ENCODE measurements around the gene GPATCH1.
A peak's percentile ranks its signal among the peaks of the same experiment; 100 is the strongest.

Gene GPATCH1

GRCh38 chr19:33063753-33064457, 17.1 kb upstream of the GPATCH1 start:
- no peak for DNase-seq

GRCh38 chr19:33064458-33064791, 16.6 kb upstream of the GPATCH1 start:
- no peak for DNase-seq

DNA sequence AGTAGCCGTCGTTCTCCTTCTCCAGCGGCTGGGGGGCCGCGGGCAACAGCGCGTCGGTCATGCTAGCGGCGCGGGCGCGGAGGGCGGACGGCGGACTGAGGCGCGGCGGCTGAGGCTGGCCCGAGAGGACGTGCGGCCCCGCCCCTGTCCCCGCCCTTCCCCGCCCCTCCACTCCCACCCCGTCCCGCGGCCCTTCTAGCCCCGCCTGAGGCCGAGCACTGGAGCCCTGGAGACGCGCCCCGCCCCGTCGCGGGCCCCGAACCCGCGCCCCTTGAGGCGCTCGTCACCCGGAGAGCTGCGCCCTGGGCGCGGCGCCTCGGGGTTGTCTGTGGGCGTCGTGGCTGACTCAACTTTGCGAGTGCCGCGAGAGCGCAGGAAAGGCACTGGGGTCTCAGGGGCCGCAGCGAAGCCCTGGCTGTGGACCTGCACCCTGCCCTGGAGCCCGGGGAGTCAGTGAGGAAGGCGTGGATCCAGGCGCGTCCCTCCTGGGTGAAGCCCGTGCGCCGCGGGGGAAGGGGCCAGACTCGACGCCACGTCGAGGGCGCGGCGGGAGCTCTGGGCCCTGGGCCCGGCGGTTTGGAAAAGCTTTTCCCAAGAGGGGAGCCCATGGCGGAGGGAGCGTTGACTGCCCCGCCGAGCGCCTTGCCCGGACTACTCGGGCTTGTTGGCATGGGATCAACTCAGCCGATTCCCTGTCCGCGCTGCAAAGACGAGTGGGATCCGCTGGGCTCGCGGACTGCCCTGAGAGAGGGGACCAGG, 16.0 kb upstream of the GPATCH1 start, which contains the start of gene RHPN2:
TSS of gene RHPN2 (minus strand) at position 97 of the 759 bp plus-strand sequence. CDS start at position 61, 36 bp downstream.
- peak; percentile 77 for DNase-seq

DNA sequence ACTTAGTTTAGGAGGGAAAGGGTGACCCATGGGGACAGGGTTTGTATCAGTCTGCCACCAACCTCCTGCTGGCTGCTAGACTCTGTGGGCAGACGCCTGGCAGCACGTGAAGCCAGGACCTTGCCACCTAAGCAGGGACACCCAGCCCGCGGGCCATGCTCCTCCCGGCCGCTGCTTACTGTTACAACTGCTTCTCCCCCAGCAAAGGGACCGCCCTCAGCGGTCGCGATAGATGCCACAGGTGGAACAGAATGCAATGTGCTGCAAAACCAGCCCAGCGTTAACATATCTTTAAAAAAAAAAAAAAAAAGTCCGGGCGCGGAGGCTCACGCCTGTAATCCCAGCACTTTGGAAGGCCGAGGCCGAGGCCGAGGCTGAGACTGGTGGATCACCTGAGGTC, 14.4 kb upstream of the GPATCH1 start:
- DNase-seq, result no peak

- DNase-seq, result no peak
Observed at GRCh38 chr19:33067121-33067520, 13.9 kb upstream of the GPATCH1 start.

- DNase-seq, result no peak
Observed at GRCh38 chr19:33071887-33072286, 9.1 kb upstream of the GPATCH1 start.

GRCh38 chr19:33075519-33075918, 5.5 kb upstream of the GPATCH1 start:
- no peak for DNase-seq

DNA sequence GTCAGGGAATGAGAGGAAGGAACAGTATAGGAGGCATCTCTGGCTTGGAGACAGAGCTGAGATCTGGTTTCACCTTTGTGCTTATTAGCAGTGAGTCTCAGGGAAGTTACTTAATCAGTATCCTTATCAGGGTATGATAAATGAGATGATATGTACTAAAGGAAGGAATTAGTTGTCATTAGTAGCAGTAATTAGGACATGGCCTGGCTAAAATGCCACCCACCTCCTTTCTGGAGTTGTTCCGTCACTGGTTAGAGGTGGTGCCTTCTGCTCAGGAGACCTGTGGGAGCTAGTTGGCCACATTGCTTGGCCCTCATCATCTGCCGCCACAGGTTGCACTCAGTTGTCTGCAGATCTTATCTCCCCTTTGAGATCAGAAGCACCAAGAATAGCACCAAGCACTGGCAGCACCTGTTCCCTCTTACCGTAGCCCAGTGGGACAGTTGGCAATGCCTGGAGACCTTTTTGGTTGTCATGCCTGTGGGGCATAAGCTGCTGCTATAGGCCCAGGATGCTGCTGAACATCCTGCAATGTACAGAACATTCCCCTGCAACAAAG, 4.7 kb downstream of the GPATCH1 start:
- DNase-seq, result no peak

DNA sequence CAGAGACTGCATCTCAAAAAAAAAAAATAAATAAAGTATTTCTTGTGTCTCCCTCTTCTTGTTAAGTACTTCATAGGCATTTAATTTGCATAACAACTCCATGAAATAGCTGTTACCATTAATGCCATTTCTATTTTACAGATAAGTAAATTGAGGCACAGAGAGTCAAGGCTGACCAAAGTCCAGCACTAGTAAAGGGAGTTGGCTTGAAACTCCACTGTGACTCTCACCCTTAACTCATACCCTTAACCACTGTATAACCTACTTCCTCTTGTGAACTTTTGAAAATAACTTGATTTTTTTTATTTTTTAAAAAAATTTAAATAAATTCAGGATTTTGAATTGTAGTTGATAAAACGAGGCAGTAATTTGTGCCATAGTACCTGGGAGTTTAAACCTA, 6.0 kb downstream of the GPATCH1 start:
- no peak for DNase-seq

DNA sequence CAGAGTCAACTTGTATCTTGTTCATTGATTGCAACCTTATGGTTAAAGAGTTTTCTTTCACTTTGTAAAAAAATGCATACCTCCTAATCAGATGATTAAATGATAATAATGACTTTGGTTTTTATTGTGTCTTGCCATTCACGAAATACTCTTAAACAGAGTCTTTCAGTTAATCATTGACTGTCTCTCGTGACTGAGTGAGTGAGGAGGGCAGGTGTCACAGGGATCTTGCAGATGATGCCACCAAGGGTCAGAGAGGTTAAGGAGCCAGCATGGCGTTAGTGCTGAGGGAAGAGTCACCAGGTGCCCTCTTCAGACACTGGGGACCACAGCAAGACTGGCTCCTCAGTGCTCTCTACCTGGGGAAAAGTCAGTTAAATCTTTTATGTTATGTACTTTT, 8.0 kb downstream of the GPATCH1 start:
- DNase-seq, result no peak

GRCh38 chr19:33090179-33090578, 9.2 kb downstream of the GPATCH1 start:
- no peak for DNase-seq

DNA sequence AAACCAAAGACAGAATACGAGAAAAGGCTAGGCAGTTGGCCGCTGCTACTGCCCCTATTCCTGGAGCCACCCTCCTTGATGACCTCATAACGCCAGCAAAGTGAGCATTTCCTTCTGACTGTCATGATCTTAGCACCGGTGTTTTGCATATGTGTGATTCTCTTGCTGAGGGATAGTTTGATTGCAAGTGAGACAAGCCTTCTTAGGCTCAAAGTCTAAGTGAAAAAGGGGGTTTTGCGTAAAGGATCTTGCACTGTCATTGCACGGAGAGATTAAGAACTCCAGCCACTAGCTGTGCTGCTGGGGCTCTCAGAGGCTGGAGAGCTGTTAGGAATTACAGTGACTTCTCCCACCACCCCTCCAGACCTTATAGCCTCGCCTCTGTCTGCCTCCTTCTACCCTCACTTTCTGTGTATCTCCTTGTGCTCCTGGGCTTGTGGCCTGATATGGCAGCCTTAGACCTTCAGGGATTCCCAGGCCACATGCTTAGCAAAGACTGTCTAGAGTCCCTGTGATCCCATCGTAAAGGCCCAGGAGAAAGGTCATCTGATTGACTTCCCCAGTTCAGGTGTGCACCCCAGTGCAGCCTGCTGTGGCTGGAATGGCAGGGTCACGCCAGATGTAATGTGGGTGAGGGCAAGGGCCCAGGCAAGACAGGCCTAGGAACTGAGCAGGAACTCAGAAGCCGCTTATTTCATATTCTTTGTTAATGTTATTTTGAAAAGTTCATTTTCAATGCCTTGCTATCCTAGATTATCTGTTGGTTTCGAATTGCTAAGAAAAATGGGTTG, 12.6 kb downstream of the GPATCH1 start:
- DNase-seq, result no peak

DNA sequence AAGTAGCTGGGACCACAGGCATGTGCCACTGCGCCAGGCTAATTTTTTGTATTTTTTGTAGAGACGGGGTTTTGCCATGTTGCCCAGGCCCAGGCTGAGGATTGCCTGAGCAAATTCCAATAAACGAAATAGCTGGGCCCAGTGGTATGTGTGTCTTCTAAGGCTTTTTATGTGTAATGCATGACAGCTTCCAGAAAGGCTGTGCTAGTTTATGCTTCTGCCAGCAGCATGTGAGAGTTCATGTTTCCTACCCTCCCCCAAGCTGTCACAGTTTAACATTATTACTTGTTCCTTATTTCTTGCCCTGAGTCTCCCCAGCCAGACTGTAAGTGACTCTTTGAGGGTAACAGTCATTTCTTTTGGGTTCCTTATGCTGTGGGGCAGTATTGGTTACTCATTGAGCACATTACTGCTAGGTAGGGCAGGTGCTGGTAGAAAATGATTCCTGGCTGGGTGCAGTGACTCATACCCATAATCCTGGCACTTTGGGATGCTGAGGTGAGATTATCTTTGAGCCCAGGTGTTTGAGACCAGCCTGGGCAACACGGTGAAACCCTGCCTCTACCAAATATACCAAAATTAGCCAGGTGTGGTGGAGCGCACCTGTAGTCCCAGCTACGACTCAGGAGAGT, 13.6 kb downstream of the GPATCH1 start:
- DNase-seq, result no peak

DNA sequence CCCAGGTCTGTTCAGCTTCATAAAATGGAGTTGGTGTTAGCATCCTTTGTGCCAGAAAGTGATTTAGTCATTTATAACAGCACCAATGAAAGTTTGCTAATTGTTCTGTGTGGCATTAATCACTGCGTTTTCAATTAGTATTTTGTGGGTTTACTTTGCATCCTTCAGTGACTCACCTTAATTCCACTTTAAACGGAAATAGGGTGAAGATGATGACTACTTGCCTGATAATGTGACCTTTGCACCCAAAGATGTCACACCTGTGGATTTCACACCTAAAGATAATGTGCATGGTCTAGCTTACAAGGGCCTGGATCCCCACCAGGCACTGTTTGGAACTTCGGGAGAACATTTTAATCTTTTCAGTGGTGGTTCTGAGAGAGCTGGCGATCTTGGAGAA, 15.0 kb downstream of the GPATCH1 start:
- DNase-seq, result no peak

DNA sequence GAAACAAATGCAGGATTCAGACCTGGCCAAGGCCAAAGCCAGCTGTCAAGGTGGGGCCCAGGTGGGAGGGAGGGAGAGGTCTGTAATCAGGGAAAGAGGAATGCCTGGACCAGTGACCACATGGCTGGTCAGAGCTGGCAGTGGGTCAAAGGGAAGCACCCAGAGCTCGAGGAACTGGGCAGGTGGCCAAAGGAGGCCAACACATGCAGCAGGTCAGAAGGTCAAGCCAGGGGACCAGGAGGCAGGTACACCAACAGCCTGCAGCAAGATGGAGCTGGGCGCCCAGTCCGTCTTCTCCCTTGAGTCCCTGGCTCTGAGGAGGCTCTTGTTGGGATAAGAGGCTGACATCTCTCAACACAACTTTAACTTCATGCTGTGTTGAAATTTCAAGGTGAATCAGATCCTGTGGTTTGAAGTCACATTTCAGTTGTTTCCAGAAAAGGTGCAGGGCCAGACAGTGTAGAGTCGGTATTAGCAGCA, 17.1 kb downstream of the GPATCH1 start:
- DNase-seq, result no peak

GRCh38 chr19:33100894-33101644, 20.1 kb downstream of the GPATCH1 start:
- DNase-seq, result no peak

GRCh38 chr19:33102893-33103292, 21.9 kb downstream of the GPATCH1 start:
- DNase-seq, result no peak

GRCh38 chr19:33108161-33108560, 27.2 kb downstream of the GPATCH1 start:
- DNase-seq, result no peak

DNA sequence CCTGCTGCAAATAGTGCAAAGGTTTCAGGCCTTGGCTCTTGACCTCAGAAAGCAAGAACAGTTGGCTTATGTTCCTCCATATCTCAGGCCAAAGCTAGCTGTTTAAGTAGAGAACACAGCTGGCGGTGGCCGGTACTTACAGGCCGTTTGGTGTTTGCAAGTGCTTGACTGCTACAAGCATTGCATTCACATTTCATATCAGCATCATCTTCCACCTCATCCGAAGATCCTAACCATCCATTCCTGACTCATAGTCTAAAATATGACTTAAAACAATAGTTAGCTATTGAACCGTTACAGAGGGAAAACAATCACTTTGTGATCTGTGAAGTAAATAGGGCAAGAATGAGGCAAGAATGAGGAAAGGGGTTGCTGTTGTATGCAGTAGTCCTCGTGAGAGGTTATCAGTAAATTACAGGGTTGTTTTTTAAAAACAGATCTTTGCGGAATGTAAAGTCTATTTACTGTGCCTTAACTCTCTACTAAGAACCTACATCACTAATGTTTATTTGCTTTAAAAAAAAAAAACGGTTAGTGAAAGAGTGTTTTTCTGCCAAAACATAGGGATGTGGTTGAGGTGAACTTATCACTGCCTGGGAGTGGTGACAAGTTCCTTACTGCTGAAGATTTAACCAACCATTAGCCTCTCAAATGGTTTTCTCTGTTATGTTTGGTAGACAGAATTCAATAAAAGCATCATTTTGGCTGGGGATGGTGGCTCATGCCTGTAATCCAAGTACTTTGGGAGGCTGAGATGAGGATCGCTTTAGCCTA, 29.3 kb downstream of the GPATCH1 start:
- no peak for DNase-seq

DNA sequence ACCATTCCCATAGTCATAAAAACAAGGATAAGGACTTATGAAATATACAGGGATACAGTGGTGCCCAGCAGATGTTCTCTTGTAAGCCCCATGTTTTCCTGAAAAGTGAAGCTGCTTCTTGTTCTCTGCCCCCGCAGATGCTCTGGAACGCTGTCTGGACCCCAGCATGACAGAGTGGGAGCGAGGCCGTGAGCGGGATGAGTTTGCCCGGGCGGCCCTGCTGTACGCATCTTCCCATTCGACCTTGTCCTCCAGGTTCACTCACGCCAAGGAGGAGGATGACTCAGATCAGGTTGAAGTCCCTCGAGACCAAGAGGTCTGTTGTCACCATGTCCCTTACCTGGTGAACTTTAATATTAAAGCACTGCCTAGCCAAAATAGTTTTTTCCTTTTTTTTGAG, 30.6 kb downstream of the GPATCH1 start:
- DNase-seq, result no peak

DNA sequence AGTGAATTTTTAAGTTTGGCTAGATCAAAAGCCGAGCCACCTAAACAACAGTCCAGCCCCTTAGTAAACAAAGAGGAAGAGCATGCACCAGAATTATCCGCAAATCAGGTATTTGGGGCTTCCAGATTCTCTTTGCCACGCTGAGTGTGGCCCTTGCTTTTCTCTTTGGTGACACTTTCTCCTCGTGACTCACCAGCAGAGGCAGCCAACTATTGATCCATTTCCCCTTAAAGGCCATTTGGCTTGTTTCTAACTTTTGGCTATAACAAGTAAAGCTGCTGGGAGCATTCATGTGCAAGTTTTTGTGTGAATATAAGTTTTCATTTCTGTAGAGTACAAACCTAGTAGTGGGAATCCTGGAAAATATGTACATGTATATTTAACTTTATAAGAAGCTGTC, 33.3 kb downstream of the GPATCH1 start:
- DNase-seq, result no peak

Measured in right hindlimb (tissue), 1 donor.